Measurements from ENCODE around the gene HELZ2.

The HELZ2 gene

GRCh38 chr20:63553251-63553932 lies 20.6 kb downstream of the HELZ2 start:
- in situ Hi-C loops (cut with MboI; ENCODE audit: low pct_unique_long_range_greater_than_20kb, low sequenced_read_pairs, unreplicated experiment), result no loop called here
- peak; percentile 90 for DNase-seq (ENCODE audit: low spot score)
- no peak for TF ChIP-seq CTCF (IDR thresholded peaks at IDR 0.05; ENCODE audit: extremely low read depth, insufficient read depth, missing control alignments)

GRCh38 chr20:63552481-63553249 lies 21.4 kb downstream of the HELZ2 start:
- DNase-seq (ENCODE audit: low spot score), result no peak
- TF ChIP-seq CTCF (IDR thresholded peaks at IDR 0.05; ENCODE audit: extremely low read depth, insufficient read depth, missing control alignments), result no peak
- in situ Hi-C loops (cut with MboI; ENCODE audit: low pct_unique_long_range_greater_than_20kb, low sequenced_read_pairs, unreplicated experiment), result no loop called here

- TF ChIP-seq CTCF (IDR thresholded peaks at IDR 0.05; ENCODE audit: extremely low read depth, insufficient read depth, missing control alignments), result no peak
- no peak for DNase-seq (ENCODE audit: low spot score)
- in situ Hi-C loops (cut with MboI; ENCODE audit: low pct_unique_long_range_greater_than_20kb, low sequenced_read_pairs, unreplicated experiment), result no loop called here
Observed at GRCh38 chr20:63551068-63551467, 23.0 kb downstream of the HELZ2 start.

- TF ChIP-seq CTCF (IDR thresholded peaks at IDR 0.05; ENCODE audit: extremely low read depth, insufficient read depth, missing control alignments), result no peak
- no peak for DNase-seq (ENCODE audit: low spot score)
- in situ Hi-C loops (cut with MboI; ENCODE audit: low pct_unique_long_range_greater_than_20kb, low sequenced_read_pairs, unreplicated experiment), result no loop called here
Observed at GRCh38 chr20:63549679-63550282, 24.3 kb downstream of the HELZ2 start.

GRCh38 chr20:63549019-63549418 lies 25.0 kb downstream of the HELZ2 start:
- DNase-seq (ENCODE audit: low spot score), result no peak
- in situ Hi-C loops (cut with MboI; ENCODE audit: low pct_unique_long_range_greater_than_20kb, low sequenced_read_pairs, unreplicated experiment), result no loop called here
- TF ChIP-seq CTCF (IDR thresholded peaks at IDR 0.05; ENCODE audit: extremely low read depth, insufficient read depth, missing control alignments), result no peak

GRCh38 chr20:63548542-63548941 lies 25.5 kb downstream of the HELZ2 start:
- no peak for DNase-seq (ENCODE audit: low spot score)
- in situ Hi-C loops (cut with MboI; ENCODE audit: low pct_unique_long_range_greater_than_20kb, low sequenced_read_pairs, unreplicated experiment), result no loop called here
- TF ChIP-seq CTCF (IDR thresholded peaks at IDR 0.05; ENCODE audit: extremely low read depth, insufficient read depth, missing control alignments), result no peak

Measured in GM13977 (cell line).